Kidney (tissue), 14 donors: Measurements from ENCODE around the gene GPC2. TPM values are rescaled to one million over a fixed set of nuclear protein-coding genes. Genes with fewer than 3 reads are reported as not detected.

Experiments
- DNase-seq, 5 donors: peaks; one replicate each; pipeline ENCODE4 v3.0.0-alpha.2; 2013 to 2020
- FAIRE-seq: peaks from 2 replicates; lab custom pipeline; 2012; peaks lifted over from hg19 to GRCh38; lab: Jason Lieb, UNC
- H3K27ac ChIP-seq, 2 donors: one replicate each; pipeline ENCODE4 v1.7.0; 2013; ENCODE audit warnings: low read depth in 2 of 2, low read length in 2 of 2, inconsistent platforms in 1 of 2
- H3K27me3 ChIP-seq: one replicate; pipeline ENCODE4 v1.7.1; 2013; ENCODE audit warnings: low read length, inconsistent platforms; ENCODE audit not compliant: control insufficient read depth, insufficient read depth
- H3K36me3 ChIP-seq, 3 donors: one replicate each; pipeline versions ENCODE4 v1.7.0 to v1.7.1; 2013; ENCODE audit warnings: low read length in 3 of 3, control low read depth in 1 of 3, inconsistent platforms in 1 of 3; ENCODE audit not compliant: insufficient read depth in 3 of 3, control insufficient read depth in 2 of 3
- H3K4me1 ChIP-seq, 3 donors: one replicate each; pipeline versions ENCODE4 v1.7.0 to v1.7.1; 2013; ENCODE audit warnings: low read length in 3 of 3, inconsistent platforms in 1 of 3, low read depth in 1 of 3; ENCODE audit not compliant: control insufficient read depth in 2 of 3, insufficient read depth in 2 of 3
- H3K4me3 ChIP-seq, 3 donors: one replicate each; pipeline versions ENCODE4 v1.7.0 to v1.8.1; 2013; ENCODE audit warnings: low read length in 3 of 3, control low read depth in 1 of 3, inconsistent platforms in 1 of 3
- H3K9ac ChIP-seq, 3 donors: one replicate each; pipeline versions ENCODE4 v1.7.0 to v1.7.1; 2013; ENCODE audit warnings: low read length in 3 of 3, control low read depth in 1 of 3, inconsistent platforms in 1 of 3
- H3K9me3 ChIP-seq, 3 donors: one replicate each; pipeline versions ENCODE4 v1.7.0 to v1.7.1; 2013; ENCODE audit warnings: low read length in 3 of 3, control low read depth in 1 of 3, inconsistent platforms in 1 of 3; ENCODE audit not compliant: control insufficient read depth in 2 of 3, insufficient read depth in 1 of 3
- intact Hi-C: fragments of 100-400 bp; cut with DNase I; formaldehyde crosslinking; loops from one replicate; pipeline ENCODE4 v1.11.1; 2022
- polyA plus RNA-seq: library from polyadenylated mRNA; stranded (reverse); fragments of 350-450 nt; fragmentation: Illumina TruSeq; extraction: RNeasy Lipid Tissue Mini Kit (QIAGEN cat#74804); gene quantifications from one replicate; pipeline ENCODE4 v1.2.3, GENCODE V29; 2014; ENCODE audit warnings: low read depth, low replicate concordance; ENCODE audit not compliant: insufficient read depth
- total RNA-seq: library from RNA; stranded (reverse); fragmentation: NEBNext Ultra II Directional; extraction: Animal tissue kit (Norgen Biotek cat#: 25700); gene quantifications from one replicate; pipeline ENCODE4 v1.2.1, GENCODE V29; 2021
- TF ChIP-seq, protein P1 (sequence below): IDR thresholded peaks from 3 replicates; pipeline ENCODE4 v1.5.1; 2012; ENCODE audit warnings: mild to moderate bottlenecking, moderate library complexity, borderline replicate concordance; ENCODE audit not compliant: insufficient read depth; ENCODE audit errors: extremely low read depth
- donor health status: control.
- donor health status: control.
- donor health status: control.
- donor health status: control.
- donor health status: control.
- donor health status: DM: yes; HTN: yes; CAD: no.
- donor health status: Normal renal cell carcinoma (clear cell type).

Gene GPC2
- total and polyA plus RNA-seq, 2 donors from 2014 or later: 0.73 to 1.8 TPM

DNA sequence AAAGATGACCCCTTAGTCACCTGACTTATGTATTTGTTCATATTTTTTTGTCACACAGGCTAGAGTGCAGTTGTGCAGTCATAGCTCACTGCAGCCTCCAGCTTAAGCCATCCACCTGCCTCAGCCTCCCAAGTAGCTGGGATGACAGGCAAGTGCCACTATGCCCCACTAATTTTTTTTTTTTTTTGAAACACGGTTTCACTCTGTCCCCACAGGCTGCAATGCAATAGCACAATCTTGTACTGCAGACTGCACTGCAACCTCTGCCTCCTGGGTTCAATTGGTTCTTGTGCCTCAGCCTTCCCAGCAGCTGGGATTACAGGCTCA lies 48.6 kb downstream of the GPC2 start:
- H3K27ac ChIP-seq: no peak overlapping the region
- no peaks in the 10 kb centered on the region for H3K9me3 ChIP-seq
- no peak overlapping the region for H3K9ac ChIP-seq
- H3K36me3 ChIP-seq: no peaks in the 10 kb centered on the region
- FAIRE-seq: no peak
- TF ChIP-seq, protein P1, sequence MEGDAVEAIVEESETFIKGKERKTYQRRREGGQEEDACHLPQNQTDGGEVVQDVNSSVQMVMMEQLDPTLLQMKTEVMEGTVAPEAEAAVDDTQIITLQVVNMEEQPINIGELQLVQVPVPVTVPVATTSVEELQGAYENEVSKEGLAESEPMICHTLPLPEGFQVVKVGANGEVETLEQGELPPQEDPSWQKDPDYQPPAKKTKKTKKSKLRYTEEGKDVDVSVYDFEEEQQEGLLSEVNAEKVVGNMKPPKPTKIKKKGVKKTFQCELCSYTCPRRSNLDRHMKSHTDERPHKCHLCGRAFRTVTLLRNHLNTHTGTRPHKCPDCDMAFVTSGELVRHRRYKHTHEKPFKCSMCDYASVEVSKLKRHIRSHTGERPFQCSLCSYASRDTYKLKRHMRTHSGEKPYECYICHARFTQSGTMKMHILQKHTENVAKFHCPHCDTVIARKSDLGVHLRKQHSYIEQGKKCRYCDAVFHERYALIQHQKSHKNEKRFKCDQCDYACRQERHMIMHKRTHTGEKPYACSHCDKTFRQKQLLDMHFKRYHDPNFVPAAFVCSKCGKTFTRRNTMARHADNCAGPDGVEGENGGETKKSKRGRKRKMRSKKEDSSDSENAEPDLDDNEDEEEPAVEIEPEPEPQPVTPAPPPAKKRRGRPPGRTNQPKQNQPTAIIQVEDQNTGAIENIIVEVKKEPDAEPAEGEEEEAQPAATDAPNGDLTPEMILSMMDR: no peak
- intact Hi-C loops: no loop called here
- DNase-seq: no peak
- no peak overlapping the region for H3K4me3 ChIP-seq
- H3K4me1 ChIP-seq: peaks cover 0 to 14% (median 8%) of the 10 kb centered on the region in 3 donors
- H3K27me3 ChIP-seq: no peaks in the 10 kb centered on the region

DNA sequence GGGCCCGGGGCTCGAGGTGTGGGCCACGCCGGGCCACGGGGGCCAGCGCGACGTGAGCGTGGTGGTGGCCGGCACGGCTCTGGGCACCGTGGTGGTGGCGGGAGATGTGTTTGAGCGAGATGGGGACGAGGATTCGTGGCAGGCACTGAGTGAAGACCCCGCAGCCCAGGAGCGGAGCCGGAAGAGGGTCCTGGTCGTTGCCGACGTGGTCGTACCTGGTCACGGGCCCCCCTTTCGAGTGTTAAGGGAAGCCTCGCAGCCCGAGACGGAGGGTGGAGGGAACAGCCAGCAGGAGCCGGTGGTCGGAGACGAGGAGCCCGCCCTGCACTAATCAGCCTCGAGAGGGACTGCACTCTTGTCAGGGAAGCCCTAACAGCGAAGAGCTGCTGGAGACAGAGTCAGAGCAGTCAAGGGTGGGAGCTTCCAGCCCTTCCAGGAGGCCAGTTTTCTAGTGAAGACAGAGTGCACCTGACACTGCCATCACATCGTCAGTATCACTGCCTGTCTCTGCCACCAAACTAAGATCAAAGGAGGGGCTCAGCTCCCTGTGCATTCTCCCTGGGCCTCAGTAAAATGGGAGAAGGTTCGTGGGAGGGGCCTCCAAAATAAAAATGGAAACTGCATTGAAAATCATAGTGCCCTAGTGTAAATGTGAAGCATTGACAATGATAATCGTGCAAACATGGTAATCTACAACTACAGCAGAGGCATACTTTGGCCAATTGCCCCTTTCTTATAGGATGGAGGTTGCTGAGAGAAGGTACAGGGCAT lies 49.1 kb downstream of the GPC2 start:
- Histone ChIP-seq H3K4me3 (peak overlapping the region; percentile 84 to 96 (median 91)), H3K9me3 (no peaks in the 10 kb centered on the region), H3K4me1 (peaks cover 0 to 14% (median 8%) of the 10 kb centered on the region in 3 donors), H3K36me3 (no peaks in the 10 kb centered on the region), H3K9ac (peak overlapping the region in 2 of 3 donors; percentile 80 to 96), H3K27ac (no peak overlapping the region), H3K27me3 (no peaks in the 10 kb centered on the region)
- FAIRE-seq (no peak), DNase-seq (peak; percentile 37 to 80 (median 63))
- TF ChIP-seq, protein P1: no peak
- intact Hi-C loops: no loop called here

DNA sequence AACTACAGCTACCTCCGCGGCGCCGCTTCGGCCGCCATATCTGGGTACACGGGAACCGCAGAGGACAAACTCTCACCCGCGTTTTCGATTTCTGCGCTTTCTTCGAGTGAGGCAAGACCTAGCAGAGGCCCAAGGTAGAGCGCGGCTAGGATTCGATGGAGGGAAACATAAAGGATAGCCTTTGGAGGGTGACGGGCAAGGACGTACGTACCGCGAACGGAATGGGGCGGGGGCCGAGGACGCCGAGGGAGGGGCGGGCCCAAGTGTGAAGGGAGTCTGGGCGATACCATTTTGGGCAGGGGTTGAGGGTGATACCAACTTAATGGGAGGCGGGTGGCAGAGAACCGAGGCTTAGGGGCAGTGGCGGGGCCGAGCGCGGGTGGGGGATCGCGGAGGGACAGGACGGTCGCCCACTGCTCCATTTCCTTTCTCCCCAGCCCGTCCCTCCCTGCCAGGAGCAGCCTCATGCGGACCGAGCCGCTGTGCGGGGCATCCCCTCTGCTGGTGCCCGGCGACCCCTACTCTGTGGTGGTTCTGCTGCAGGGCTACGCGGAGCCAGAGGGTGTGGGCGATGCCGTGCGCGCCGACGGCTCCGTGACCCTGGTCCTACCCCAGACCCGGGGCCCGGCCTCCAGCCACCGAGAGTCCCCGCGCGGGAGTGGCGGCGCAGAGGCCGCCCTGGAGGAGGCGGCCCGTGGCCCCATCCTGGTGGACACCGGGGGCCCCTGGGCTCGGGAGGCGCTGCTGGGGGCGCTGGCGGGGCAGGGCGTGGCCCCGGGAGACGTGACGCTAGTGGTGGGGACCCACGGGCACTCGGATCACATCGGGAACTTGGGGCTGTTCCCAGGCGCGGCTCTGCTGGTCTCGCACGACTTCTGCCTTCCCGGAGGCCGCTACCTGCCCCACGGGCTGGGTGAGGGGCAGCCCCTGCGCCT lies 50.0 kb downstream of the GPC2 start, which contains the start of gene MBLAC1:
Gene MBLAC1 (plus strand): TSS at position 37 of the 935 bp plus-strand sequence. CDS start 429 bp downstream, at position 466.
- TF ChIP-seq, protein P1: no peak
- FAIRE-seq: no peak
- Histone ChIP-seq H3K4me3 (peak within 1 kb of the TSS; percentile 84 to 96 (median 91)), H3K36me3 (no peaks in the 10 kb centered on the region), H3K4me1 (peaks cover 0 to 14% (median 8%) of the 10 kb centered on the region in 3 donors), H3K27me3 (no peaks in the 10 kb centered on the region), H3K27ac (peak within 1 kb of the TSS; percentile 99 to 100), H3K9ac (peak within 1 kb of the TSS; percentile 80 to 96 (median 88)), H3K9me3 (no peaks in the 10 kb centered on the region)
- intact Hi-C loops: no loop called here
- peak; percentile 93 to 97 (median 96) for DNase-seq
